Erythroblast (primary cell): ENCODE results near the gene IFI44.

Experiments used
- GATA1 ChIP-seq: IDR thresholded peaks from 2 replicates; pipeline ENCODE4 v1.6.1; 2011; ENCODE audit warnings: low read depth, mild to moderate bottlenecking, control low read depth, low read length, moderate library complexity
- POLR2A ChIP-seq: IDR thresholded peaks from 2 replicates; pipeline ENCODE4 v1.6.1; 2011; ENCODE audit warnings: mild to moderate bottlenecking, low read length

- TF ChIP-seq POLR2A: no peak
- no peak for TF ChIP-seq GATA1
Observed at GRCh38 chr1:78622548-78622947, 27.1 kb upstream of the IFI44 start.
